Endodermal cell (in vitro differentiated cells): ENCODE results near the gene TXLNG. TPM values are rescaled to one million over a fixed set of nuclear protein-coding genes. Genes with fewer than 3 reads are reported as not detected.

Source experiments
- DNase-seq: peaks from one replicate; pipeline ENCODE4 v3.0.0-alpha.2; 2017
- H3K27ac ChIP-seq: 2 replicates; pipeline ENCODE4 v1.5.1; 2013; ENCODE audit warnings: mild to moderate bottlenecking, low read depth, low read length, moderate library complexity
- H3K27me3 ChIP-seq: 2 replicates; pipeline ENCODE4 v1.6.1; 2013; ENCODE audit warnings: mild to moderate bottlenecking, low read length, moderate library complexity; ENCODE audit not compliant: insufficient read depth, control insufficient read depth, poor library complexity, severe bottlenecking
- H3K36me3 ChIP-seq: 2 replicates; pipeline ENCODE4 v1.7.0; 2013; ENCODE audit warnings: mild to moderate bottlenecking, low read length, moderate library complexity; ENCODE audit not compliant: control insufficient read depth, insufficient read depth
- H3K4me1 ChIP-seq: one replicate; pipeline ENCODE4 v1.7.0; 2013; ENCODE audit warnings: low read length; ENCODE audit not compliant: control insufficient read depth, insufficient read depth
- H3K4me3 ChIP-seq: 2 replicates; pipeline ENCODE4 v1.5.1; 2013; ENCODE audit warnings: mild to moderate bottlenecking, low read length, moderate library complexity
- H3K9ac ChIP-seq: 2 replicates; pipeline ENCODE4 v1.6.1; 2013; ENCODE audit warnings: mild to moderate bottlenecking, low read length, moderate library complexity; ENCODE audit not compliant: poor library complexity, severe bottlenecking; ENCODE audit errors: extremely low read depth
- H3K9me3 ChIP-seq: 2 replicates; pipeline ENCODE4 v1.6.1; 2013; ENCODE audit warnings: mild to moderate bottlenecking, low read length, moderate library complexity; ENCODE audit not compliant: control insufficient read depth
- H3K27ac Mint-ChIP-seq: 2 replicates; pipeline ENCODE4 v1.8.0; 2020; ENCODE audit warnings: mixed read lengths
- H3K27me3 Mint-ChIP-seq: 2 replicates; pipeline ENCODE4 v1.8.0; 2021; ENCODE audit warnings: mild to moderate bottlenecking, mixed read lengths; ENCODE audit not compliant: insufficient read depth
- H3K36me3 Mint-ChIP-seq: 2 replicates; pipeline ENCODE4 v1.8.0; 2020; ENCODE audit warnings: low read depth, mixed read lengths
- H3K4me1 Mint-ChIP-seq: 2 replicates; pipeline ENCODE4 v1.8.0; 2020; ENCODE audit warnings: mixed read lengths
- H3K4me3 Mint-ChIP-seq: 2 replicates; pipeline ENCODE4 v1.8.0; 2020; ENCODE audit warnings: mild to moderate bottlenecking, moderate library complexity, mixed read lengths
- H3K9me3 Mint-ChIP-seq: 2 replicates; pipeline ENCODE4 v1.8.0; 2020; ENCODE audit warnings: mild to moderate bottlenecking, mixed read lengths
- CTCF ChIP-seq: fragments of 200-600 bp; sonication (generic); conservative IDR thresholded peaks from 2 replicates; pipeline ENCODE4 v1.5.0; 2021; ENCODE audit warnings: antibody characterized with exemption, mild to moderate bottlenecking
- WGBS, 2 experiments: methylation state at CpG; one replicate each; pipeline versions ENCODE4 v1.1.5 to v1.1.7; 2013; ENCODE audit warnings: missing lambda C conversion rate in 2 of 2, mixed read lengths in 1 of 2; ENCODE audit not compliant: insufficient coverage in 1 of 2, insufficient read length in 1 of 2; 5-methylcytosine and 5-hydroxymethylcytosine counted together
- total RNA-seq, 2 donors: library from RNA; stranded (reverse); fragmentation: NEBNext Ultra II Directional in 1 of 2; extraction: Animal tissue kit (Norgen Biotek cat#: 25700) in 1 of 2; gene quantifications; 2 replicates in 1 of 2; 3 replicates in 1 of 2; pipeline ENCODE4 v1.2.1, GENCODE V29; 2021

The TXLNG gene
- total RNA-seq, 2 donors from 2014 or later: 13.8 to 31.0 TPM

GRCh38 chrX:16883487-16883804 is 97.2 kb downstream of the TXLNG start:
- WGBS, 2 experiments: 45% methylated on average over 3 of the region's 3 CpGs; no CpG with 5 or more reads in 1 of the 2 experiments
- H3K27ac Mint-ChIP-seq: no peak overlapping the region

GRCh38 chrX:16885628-16886027 is 99.4 kb downstream of the TXLNG start:
- Histone ChIP-seq H3K4me3 (no peak overlapping the region), H3K27me3 (no peaks in the 10 kb centered on the region), H3K9me3 (no peaks in the 10 kb centered on the region), H3K36me3 (no peaks in the 10 kb centered on the region), H3K4me1 (no peaks in the 10 kb centered on the region), H3K9ac (no peak overlapping the region), H3K27ac (no peak overlapping the region)
- Mint-ChIP-seq H3K27me3 (peaks cover 18% of the 10 kb centered on the region), H3K27ac (no peak overlapping the region), H3K36me3 (no peaks in the 10 kb centered on the region), H3K4me1 (peaks cover 3% of the 10 kb centered on the region), H3K4me3 (no peak overlapping the region), H3K9me3 (no peaks in the 10 kb centered on the region)
- DNase-seq: no peak
- WGBS, 2 experiments: 100% methylated on average over 1 of the region's 1 CpG; no CpG with 5 or more reads in 1 of the 2 experiments
- TF ChIP-seq CTCF: no peak

More at GRCh38 chrX:16883487-16883804, 97.2 kb downstream of the TXLNG start:
- Histone ChIP-seq H3K27me3 (no peaks in the 10 kb centered on the region), H3K27ac (no peak overlapping the region), H3K9ac (no peak overlapping the region), H3K4me3 (peak overlapping the region; percentile 76), H3K4me1 (no peaks in the 10 kb centered on the region), H3K36me3 (no peaks in the 10 kb centered on the region), H3K9me3 (no peaks in the 10 kb centered on the region)
- H3K36me3 Mint-ChIP-seq: no peaks in the 10 kb centered on the region
- H3K4me3 Mint-ChIP-seq: peak overlapping the region; percentile 66
- peaks cover 3% of the 10 kb centered on the region for H3K4me1 Mint-ChIP-seq
- no peaks in the 10 kb centered on the region for H3K9me3 Mint-ChIP-seq
- no peak for DNase-seq
- H3K27me3 Mint-ChIP-seq: peaks cover 24% of the 10 kb centered on the region
- no peak for TF ChIP-seq CTCF

GRCh38 chrX:16892504-16893362 is 106.5 kb downstream of the TXLNG start:
- DNase-seq: peak; percentile 95
- no peaks in the 10 kb centered on the region for H3K4me1 ChIP-seq
- Mint-ChIP-seq H3K36me3 (no peaks in the 10 kb centered on the region), H3K27me3 (peaks cover 5% of the 10 kb centered on the region), H3K4me1 (peaks cover 2% of the 10 kb centered on the region), H3K27ac (peak overlapping the region; percentile 80), H3K9me3 (no peaks in the 10 kb centered on the region), H3K4me3 (no peak overlapping the region)
- WGBS, 2 experiments: 0 to 17% methylated on average over 1 to 6 of the region's 9 CpGs
- H3K9me3 ChIP-seq: no peaks in the 10 kb centered on the region
- H3K36me3 ChIP-seq: no peaks in the 10 kb centered on the region
- TF ChIP-seq CTCF: peak; percentile 99
- no peak overlapping the region for H3K9ac ChIP-seq
- H3K27me3 ChIP-seq: no peaks in the 10 kb centered on the region
- H3K4me3 ChIP-seq: no peak overlapping the region
- no peak overlapping the region for H3K27ac ChIP-seq

Other genes starting within 250 kb of the TXLNG start
- gene S100G, start 136.3 kb upstream of the TXLNG start, total RNA-seq: not detected
- gene CTPS2, start 73.8 kb upstream of the TXLNG start, total RNA-seq: 10 to 100 TPM; 33.5 to 71.1 TPM
- gene SYAP1, start 66.9 kb upstream of the TXLNG start, total RNA-seq: 10 to 100 TPM; 22.4 to 40.6 TPM
- 100 to 1,000 TPM; 135 to 239 TPM for gene RBBP7, start 83.9 kb downstream of the TXLNG start, total RNA-seq
- gene REPS2, start 160.2 kb downstream of the TXLNG start, total RNA-seq: 10 to 100 TPM in 1 of 2 donors, 1 to 10 TPM in 1; 4.3 to 16.6 TPM